ENCODE measurements around the gene GRM3.

- TF ChIP-seq KDM5A (IDR thresholded peaks at IDR 0.05; ENCODE audit: low read length) (no peak), EP300 (IDR thresholded peaks at IDR 0.05; ENCODE audit: borderline replicate concordance in 1 of 2, low read depth in 2 of 2, low read length in 2 of 2) (no peak)
Measured at GRCh38 chr7:86815556-86815955, 171.8 kb downstream of the GRM3 start.

Data from H1 (cell line).